Prostate gland (tissue), 2 donors: Measurements from ENCODE around the gene KRTAP2-3. TPM values are rescaled to one million over a fixed set of nuclear protein-coding genes. Genes with fewer than 3 reads are reported as not detected.

Source experiments
- DNase-seq: peaks from one replicate; pipeline ENCODE4 v3.0.0-alpha.2; 2019; ENCODE audit warnings: low spot score
- H3K27ac ChIP-seq, 2 donors: fragments of 200-600 bp; sonication (generic); 2 replicates each; pipeline ENCODE4 v1.5.1; 2017 to 2019
- H3K27me3 ChIP-seq: fragments of 200-600 bp; sonication (generic); replicated peaks from 2 replicates; pipeline ENCODE4 v1.5.1; 2019; ENCODE audit not compliant: insufficient read depth
- H3K36me3 ChIP-seq, 2 donors: fragments of 200-600 bp; sonication (generic); 1 replicate in 1 of 2; 2 replicates in 1 of 2; pipeline versions ENCODE4 v1.5.1 to v1.8.1; 2017 to 2019
- H3K4me1 ChIP-seq: fragments of 200-600 bp; sonication (generic); replicated peaks from 2 replicates; pipeline ENCODE4 v1.5.1; 2019
- H3K4me3 ChIP-seq, 2 donors: fragments of 200-600 bp; sonication (generic); 2 replicates each; pipeline ENCODE4 v1.5.1; 2017 to 2019
- H3K9me3 ChIP-seq: fragments of 200-600 bp; sonication (generic); 2 replicates; pipeline ENCODE4 v1.5.1; 2017
- POLR2A ChIP-seq: fragments of 450-650 bp; IDR thresholded peaks from one replicate; pipeline ENCODE4 v1.6.1; 2016; ENCODE audit warnings: antibody characterized with exemption, mild to moderate bottlenecking
- POLR2AphosphoS5 ChIP-seq: sonication (generic); formaldehyde crosslinking; IDR thresholded peaks from one replicate; pipeline ENCODE4 v1.6.1; 2017; ENCODE audit warnings: antibody characterized with exemption
- WGBS: methylation state at CpG from one replicate; pipeline ENCODE4 v1.1.5; 2018; 5-methylcytosine and 5-hydroxymethylcytosine counted together
- intact Hi-C: fragments of 100-400 bp; cut with DNase I; formaldehyde crosslinking; loops from one replicate; pipeline ENCODE4 v1.14.2; 2022
- total RNA-seq, 2 donors: library from RNA; depleted of rRNA; stranded (reverse); fragments of >200 nt; gene quantifications; one replicate each; pipeline ENCODE4 v1.1.0, GENCODE V29; 2016
- TF ChIP-seq, protein P1 (sequence below), 4 experiments: fragments of 200-600 bp in 2 of 4; fragments of 450-650 bp in 2 of 4; sonication (generic) in 2 of 4; IDR thresholded peaks; 1 replicate in 3 of 4; 2 replicates in 1 of 4; pipeline ENCODE4 v1.5.1; 2016 to 2019; ENCODE audit warnings: antibody characterized with exemption in 4 of 4, mild to moderate bottlenecking in 2 of 4, moderate library complexity in 2 of 4

Gene KRTAP2-3
- total RNA-seq, 2 donors from 2014 or later = not detected

DNA sequence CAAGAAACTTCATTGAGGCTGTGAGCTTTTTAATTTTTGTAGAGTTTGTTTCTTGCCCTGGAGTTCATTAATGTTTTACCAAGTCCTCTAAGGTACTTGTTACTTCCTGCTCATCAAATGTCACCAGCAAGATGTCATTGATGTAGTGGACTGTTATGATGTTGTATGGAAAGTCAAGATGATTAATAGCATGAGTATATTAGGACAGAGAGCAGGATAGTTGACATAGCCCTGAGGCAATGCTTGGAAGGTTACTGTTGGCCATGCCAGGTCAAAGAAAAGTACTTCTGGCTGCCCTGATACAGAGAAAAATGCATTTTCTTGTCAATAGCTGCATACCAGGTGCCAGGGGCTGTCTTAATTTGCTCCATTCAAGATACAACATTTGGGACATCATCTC lies 39.6 kb downstream of the KRTAP2-3 start:
- TF ChIP-seq POLR2AphosphoS5 = no peak
- TF ChIP-seq POLR2A = no peak
- TF ChIP-seq, protein P1, sequence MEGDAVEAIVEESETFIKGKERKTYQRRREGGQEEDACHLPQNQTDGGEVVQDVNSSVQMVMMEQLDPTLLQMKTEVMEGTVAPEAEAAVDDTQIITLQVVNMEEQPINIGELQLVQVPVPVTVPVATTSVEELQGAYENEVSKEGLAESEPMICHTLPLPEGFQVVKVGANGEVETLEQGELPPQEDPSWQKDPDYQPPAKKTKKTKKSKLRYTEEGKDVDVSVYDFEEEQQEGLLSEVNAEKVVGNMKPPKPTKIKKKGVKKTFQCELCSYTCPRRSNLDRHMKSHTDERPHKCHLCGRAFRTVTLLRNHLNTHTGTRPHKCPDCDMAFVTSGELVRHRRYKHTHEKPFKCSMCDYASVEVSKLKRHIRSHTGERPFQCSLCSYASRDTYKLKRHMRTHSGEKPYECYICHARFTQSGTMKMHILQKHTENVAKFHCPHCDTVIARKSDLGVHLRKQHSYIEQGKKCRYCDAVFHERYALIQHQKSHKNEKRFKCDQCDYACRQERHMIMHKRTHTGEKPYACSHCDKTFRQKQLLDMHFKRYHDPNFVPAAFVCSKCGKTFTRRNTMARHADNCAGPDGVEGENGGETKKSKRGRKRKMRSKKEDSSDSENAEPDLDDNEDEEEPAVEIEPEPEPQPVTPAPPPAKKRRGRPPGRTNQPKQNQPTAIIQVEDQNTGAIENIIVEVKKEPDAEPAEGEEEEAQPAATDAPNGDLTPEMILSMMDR (IDR thresholded peaks at IDR 0.05) = no peak
- intact Hi-C loops = no loop called here
- no peak overlapping the region for H3K27ac ChIP-seq

DNA sequence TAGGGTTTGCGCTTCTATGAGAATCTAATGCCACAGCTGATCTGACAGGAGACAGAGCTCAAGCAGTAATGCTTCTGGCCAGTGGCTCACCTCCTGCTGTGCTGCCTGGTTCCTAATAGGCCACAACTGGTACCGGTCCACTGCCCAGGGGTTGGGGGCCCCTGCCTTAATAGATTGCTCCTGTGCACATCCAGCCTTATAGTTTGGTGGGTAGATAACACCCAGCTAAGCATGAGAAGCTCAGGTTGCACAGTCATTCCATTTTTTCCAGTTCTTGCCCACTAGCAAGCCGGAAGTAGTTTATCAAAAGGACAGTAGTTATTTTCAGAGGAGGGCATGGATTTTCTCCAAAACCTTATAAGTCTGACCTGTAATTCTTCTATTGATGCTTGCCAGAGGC lies 40.5 kb downstream of the KRTAP2-3 start:
- no peak for DNase-seq
- 92% methylated on average over 3 of the region's 3 CpGs for WGBS
- no peaks in the 10 kb centered on the region for H3K4me1 ChIP-seq
- H3K27ac ChIP-seq = no peak overlapping the region
- no peak for TF ChIP-seq POLR2A
- no peak for TF ChIP-seq POLR2AphosphoS5
- TF ChIP-seq, protein P1 (IDR thresholded peaks at IDR 0.05) = no peak
- no peak overlapping the region for H3K4me3 ChIP-seq
- intact Hi-C loops = no loop called here
- H3K27me3 ChIP-seq = no peaks in the 10 kb centered on the region
- no peaks in the 10 kb centered on the region for H3K9me3 ChIP-seq
- H3K36me3 ChIP-seq = no peaks in the 10 kb centered on the region

More for the DNA sequence above, 39.6 kb downstream of the KRTAP2-3 start:
- no peak for DNase-seq
- Histone ChIP-seq H3K4me1 (no peaks in the 10 kb centered on the region), H3K27me3 (no peaks in the 10 kb centered on the region), H3K4me3 (no peak overlapping the region), H3K9me3 (no peaks in the 10 kb centered on the region), H3K36me3 (no peaks in the 10 kb centered on the region)

DNA sequence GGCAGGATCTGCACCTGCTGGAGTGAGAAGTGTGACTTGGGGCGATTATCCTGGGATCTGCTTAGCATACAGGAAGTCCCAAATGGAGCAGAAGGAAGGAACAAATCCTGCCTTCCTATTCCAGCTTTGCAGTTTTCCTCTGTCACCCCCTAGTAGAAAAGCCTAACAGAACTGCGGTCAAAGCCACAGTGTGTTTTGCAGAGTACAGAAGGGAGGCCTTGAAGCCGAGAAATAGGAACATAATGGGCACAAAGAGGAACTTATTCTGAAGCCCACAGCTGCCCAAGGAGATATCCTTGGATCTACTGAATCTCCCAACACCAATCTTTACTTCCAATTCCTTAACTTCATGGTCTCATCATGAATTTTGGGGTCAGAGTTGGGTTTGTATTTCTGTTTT lies 41.4 kb downstream of the KRTAP2-3 start:
- Histone ChIP-seq H3K36me3 (no peaks in the 10 kb centered on the region), H3K4me1 (no peaks in the 10 kb centered on the region), H3K27me3 (no peaks in the 10 kb centered on the region), H3K4me3 (no peak overlapping the region), H3K27ac (no peak overlapping the region), H3K9me3 (no peaks in the 10 kb centered on the region)
- intact Hi-C loops = no loop called here
- 77% methylated on average over 3 of the region's 3 CpGs for WGBS
- no peak for DNase-seq
- TF ChIP-seq, protein P1 (IDR thresholded peaks at IDR 0.05) = no peak
- no peak for TF ChIP-seq POLR2A
- TF ChIP-seq POLR2AphosphoS5 = no peak

DNA sequence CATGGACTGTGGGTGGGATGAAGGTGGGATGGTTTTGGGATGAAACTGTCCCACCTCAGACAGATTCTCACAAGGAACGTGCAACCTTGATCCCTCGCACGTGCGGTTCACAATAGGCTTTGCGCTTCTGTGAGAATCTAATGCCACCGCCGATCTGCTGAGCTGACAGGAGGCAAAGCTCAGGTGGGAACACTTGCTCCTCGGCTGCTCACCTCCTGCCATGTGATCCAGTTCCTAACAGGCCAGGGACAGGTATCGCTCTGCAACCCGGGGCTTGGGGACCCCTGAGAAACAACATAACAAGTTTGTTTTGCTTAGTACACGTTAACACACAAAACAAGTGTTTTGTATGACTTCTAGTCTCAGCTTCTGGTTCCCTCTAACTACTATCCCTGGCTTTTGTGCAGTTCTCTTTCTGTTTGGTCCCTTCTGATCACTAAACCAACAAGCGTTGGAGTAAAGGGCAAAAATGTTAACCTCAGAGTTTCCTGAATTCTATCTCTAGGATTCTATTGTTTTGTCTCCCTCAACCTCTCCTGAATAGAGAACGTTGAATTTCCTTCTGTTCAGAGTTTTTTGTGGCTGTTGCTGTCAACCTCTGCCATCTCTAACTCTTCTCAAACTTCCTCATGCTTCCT lies 43.2 kb downstream of the KRTAP2-3 start:
- Histone ChIP-seq H3K4me3 (no peak overlapping the region), H3K36me3 (no peaks in the 10 kb centered on the region), H3K4me1 (no peaks in the 10 kb centered on the region), H3K27ac (no peak overlapping the region), H3K9me3 (no peaks in the 10 kb centered on the region), H3K27me3 (no peaks in the 10 kb centered on the region)
- WGBS = 88% methylated on average over 13 of the region's 13 CpGs
- intact Hi-C loops = no loop called here
- no peak for TF ChIP-seq POLR2A
- TF ChIP-seq POLR2AphosphoS5 = no peak
- TF ChIP-seq, protein P1 (IDR thresholded peaks at IDR 0.05) = no peak
- DNase-seq = no peak

DNA sequence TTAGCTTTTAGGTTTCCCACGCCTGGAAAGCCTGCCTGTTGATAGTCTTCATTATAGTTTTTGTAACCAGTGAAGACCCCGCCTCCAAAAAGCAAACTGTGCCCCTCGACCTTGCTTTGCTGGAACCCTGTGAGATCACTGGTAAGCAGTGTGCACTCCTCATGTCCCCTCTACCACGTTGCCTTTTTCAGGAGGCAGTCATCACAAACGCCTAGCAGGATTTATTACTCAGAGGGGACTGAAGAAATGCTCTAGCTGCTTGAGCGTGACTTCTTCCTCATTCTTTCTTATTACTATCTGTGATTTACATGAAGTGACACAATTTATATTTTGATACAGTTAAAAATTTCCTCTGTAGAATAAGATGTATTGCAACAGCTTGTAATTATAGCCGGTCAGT lies 44.5 kb downstream of the KRTAP2-3 start:
- Histone ChIP-seq H3K27me3 (no peaks in the 10 kb centered on the region), H3K27ac (no peak overlapping the region), H3K4me3 (no peak overlapping the region), H3K4me1 (no peaks in the 10 kb centered on the region), H3K36me3 (no peaks in the 10 kb centered on the region), H3K9me3 (no peaks in the 10 kb centered on the region)
- no peak for DNase-seq
- intact Hi-C loops = no loop called here
- WGBS = 77% methylated on average over 7 of the region's 7 CpGs
- TF ChIP-seq POLR2AphosphoS5 (no peak), POLR2A (no peak)
- TF ChIP-seq, protein P1 (IDR thresholded peaks at IDR 0.05) = no peak
